NCI-H446 treated with DMSO at 0.1 percent for 48 hours (cell line): ENCODE data around the gene DAND5.

Source experiments
- DNase-seq: peaks from one replicate; lab custom pipeline; 2025; lab: John Stamatoyannopoulos, UW

Gene DAND5

DNA sequence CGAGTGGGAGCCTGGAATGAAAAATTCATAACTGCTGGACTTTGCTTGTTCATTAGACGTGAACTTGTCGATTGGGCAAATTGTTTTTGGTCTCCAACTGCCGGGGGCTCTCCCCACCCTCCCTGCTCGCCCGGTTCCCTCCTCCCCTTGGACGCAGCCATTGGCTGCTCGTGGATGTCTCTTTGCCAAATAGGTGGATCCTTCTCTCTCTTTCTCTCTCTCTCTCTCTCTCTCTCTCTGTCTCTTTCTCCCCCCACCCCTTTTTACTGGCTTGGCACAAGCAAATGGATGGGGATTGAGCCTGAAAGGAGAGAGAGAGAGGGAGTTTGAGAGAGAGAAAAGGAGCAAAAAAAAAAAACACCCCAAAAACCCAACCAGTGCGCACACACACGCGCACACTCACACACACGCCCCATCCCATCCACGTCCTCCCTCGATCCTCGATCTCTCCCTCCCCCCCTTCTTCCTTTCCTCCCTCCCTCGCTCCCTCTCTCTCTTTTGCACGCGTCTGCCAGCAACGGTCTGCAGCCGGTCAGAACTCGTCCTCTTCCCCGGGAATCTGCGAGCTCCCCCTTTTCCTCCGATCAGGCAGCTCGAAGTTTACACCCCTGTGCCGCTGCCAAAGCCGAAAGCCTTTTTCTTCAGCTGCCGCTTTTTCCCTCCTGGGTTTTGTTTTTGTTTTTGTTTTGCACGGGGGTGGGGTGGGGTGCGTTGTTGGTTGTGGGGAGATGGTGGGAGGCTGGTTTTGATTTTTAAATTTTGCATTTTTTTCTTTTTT, 53.7 kb downstream of the DAND5 start:
- DNase-seq: peak; percentile 91

DNA sequence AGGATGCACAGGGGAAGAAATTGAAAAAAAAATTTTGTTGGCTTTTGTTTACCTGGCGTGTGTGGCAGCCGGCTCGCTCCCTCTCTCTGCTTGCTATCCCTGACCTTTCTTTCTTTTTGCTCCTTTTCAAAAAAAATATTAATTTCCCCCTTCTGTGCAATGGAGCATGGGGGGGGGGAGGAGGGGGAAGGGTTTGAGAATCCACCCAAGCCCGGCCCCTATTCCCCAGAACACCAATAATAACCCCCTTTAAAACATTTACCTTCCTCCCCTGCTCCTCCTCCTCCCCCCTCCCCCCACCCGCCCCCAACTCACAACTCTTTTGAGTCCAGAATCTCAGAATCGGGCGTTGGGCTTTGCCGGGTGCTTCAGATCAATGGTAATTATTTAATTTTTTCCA, 54.3 kb downstream of the DAND5 start:
- peak; percentile 54 for DNase-seq
